Measurements from ENCODE around the gene HIVEP3. TPM values are rescaled to one million over a fixed set of nuclear protein-coding genes. Genes with fewer than 3 reads are reported as not detected.

The HIVEP3 gene
- total RNA-seq, 1 donor from 2014 or later: 5.8 TPM

DNA sequence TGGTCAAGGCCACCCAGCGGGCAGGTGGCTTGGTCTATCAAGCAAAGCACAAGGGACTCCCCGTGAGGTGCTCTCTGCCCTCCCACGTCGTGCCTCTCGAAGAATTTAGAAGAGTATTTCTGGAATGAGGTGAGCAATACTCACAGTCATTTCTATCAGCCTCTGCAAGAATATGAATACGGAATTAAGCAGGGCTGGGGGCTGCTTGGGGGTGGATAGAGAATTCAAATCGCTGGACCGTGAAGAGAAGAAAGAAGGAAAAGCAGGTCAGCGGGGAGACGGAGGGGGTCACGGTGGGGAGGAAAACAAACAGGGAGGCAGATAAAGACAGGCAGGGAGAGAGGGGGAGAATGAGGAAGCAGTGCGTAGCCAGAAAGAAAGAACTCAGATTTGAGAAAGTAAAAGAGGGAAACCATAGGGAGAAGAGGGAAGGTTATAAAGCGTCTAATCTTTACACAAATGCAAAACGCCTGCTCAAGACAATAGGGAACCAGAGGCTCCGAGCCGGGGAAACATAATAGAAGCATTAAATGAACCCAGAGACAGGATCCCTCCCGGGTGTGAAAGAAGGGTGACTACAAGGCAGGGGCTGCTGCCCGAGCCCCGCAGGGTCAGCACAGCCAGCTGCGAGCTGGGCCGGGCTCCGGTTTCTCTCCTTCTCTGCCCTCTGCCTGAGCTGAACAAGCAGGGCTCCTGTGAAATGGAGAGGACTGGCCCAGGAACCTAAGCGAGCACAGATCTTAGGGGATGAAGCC lies 432.2 kb downstream of the HIVEP3 start:
- Histone ChIP-seq H3K36me3 (ENCODE audit: control insufficient read depth, insufficient read depth, low read length) (no peaks in the 10 kb centered on the region), H3K27me3 (ENCODE audit: control insufficient read depth, insufficient read depth, low read length) (no peaks in the 10 kb centered on the region), H3K4me3 (ENCODE audit: low read depth, low read length) (no peak overlapping the region)
- DNase-seq (ENCODE audit: low read depth): peak; percentile 86
- TF ChIP-seq, protein P1, sequence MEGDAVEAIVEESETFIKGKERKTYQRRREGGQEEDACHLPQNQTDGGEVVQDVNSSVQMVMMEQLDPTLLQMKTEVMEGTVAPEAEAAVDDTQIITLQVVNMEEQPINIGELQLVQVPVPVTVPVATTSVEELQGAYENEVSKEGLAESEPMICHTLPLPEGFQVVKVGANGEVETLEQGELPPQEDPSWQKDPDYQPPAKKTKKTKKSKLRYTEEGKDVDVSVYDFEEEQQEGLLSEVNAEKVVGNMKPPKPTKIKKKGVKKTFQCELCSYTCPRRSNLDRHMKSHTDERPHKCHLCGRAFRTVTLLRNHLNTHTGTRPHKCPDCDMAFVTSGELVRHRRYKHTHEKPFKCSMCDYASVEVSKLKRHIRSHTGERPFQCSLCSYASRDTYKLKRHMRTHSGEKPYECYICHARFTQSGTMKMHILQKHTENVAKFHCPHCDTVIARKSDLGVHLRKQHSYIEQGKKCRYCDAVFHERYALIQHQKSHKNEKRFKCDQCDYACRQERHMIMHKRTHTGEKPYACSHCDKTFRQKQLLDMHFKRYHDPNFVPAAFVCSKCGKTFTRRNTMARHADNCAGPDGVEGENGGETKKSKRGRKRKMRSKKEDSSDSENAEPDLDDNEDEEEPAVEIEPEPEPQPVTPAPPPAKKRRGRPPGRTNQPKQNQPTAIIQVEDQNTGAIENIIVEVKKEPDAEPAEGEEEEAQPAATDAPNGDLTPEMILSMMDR (IDR thresholded peaks at IDR 0.05; ENCODE audit: insufficient read depth, low read length, poor library complexity, severe bottlenecking): no peak

DNA sequence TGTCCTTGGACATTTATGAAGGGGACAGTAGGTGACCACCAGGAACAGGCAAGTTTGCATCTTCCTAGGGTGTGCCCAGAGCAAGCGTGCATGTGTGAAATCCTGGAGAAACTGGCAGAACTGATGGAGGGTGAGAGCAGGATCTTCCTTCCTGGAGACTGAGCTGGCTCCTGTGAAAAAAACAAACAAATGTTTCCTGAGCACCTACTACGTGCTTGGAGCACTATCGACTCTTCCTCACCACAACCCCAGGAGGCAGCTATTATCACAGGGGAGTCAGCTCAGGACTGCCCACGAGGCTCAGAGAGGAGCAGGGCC lies 432.7 kb downstream of the HIVEP3 start:
- no peak overlapping the region for H3K4me3 ChIP-seq (ENCODE audit: low read depth, low read length)
- TF ChIP-seq, protein P1 (IDR thresholded peaks at IDR 0.05; ENCODE audit: insufficient read depth, low read length, poor library complexity, severe bottlenecking): no peak
- H3K27me3 ChIP-seq (ENCODE audit: control insufficient read depth, insufficient read depth, low read length): no peaks in the 10 kb centered on the region
- DNase-seq (ENCODE audit: low read depth): no peak
- no peaks in the 10 kb centered on the region for H3K36me3 ChIP-seq (ENCODE audit: control insufficient read depth, insufficient read depth, low read length)

DNA sequence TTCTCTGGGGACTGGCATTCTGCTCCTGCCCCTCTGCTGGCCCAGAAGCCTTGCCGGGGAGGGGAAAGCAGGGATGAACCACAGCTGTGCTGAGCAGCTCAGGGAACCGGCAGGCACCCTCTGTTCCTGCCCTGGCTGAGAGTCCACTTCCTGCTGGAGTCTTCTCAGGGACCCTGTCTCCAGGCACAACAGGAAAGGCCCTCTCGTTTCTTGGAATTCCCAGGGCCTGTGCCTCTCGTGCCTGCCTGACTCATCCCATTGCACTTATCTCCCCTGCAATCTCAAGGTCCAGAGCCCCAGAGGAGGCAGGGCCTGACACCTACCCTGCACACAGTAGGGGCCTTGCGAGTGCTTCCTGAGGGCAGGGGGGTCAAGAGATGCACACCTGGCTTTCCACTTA lies 433.1 kb downstream of the HIVEP3 start:
- Histone ChIP-seq H3K36me3 (ENCODE audit: control insufficient read depth, insufficient read depth, low read length) (no peaks in the 10 kb centered on the region), H3K27me3 (ENCODE audit: control insufficient read depth, insufficient read depth, low read length) (no peaks in the 10 kb centered on the region), H3K4me3 (ENCODE audit: low read depth, low read length) (no peak overlapping the region)
- TF ChIP-seq, protein P1 (IDR thresholded peaks at IDR 0.05; ENCODE audit: insufficient read depth, low read length, poor library complexity, severe bottlenecking): no peak
- DNase-seq (ENCODE audit: low read depth): no peak

DNA sequence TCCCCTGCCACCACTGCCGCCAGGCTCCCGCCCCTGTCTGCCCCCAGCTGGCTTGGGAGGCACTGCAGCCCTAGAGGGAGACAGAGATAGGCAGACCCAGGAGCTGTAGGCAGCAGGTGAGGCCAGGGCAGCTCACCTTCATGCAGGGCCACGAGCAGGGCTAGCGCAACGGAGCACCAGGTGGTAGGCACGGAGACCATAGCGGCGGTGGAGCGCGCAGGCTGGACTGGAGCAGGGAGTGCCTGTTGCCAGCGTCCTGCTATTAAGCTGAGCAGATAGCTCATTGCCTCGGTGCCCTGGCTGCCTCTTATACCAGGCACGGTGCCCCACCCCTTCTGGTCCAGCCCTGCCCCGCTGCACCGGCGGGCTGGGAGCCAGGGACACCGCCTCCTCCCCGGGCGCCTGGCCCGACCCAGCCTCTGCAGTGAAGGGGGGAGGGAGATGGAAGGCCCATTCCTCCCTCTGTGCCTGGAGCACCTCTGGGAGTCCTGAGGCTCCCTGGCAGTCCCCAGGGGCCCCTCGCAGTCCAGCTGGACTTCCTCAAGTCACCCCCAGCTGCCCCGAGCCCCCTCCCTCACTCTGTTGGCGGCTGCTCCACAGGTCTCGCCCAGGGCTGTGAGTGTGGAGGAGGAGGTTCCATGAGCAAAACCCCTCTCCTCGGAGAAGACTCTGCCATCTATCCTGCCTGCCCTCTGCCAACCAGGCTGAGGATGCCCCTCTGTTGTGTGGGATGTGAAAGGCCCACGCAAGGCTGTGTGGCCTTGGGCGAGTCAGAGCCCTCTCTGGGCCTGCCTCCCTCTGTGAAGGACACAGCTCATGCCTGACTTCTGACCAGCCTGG lies 434.1 kb downstream of the HIVEP3 start, which contains the start of gene EDN2:
EDN2 (minus strand) TSS at position 282 of the 840 bp plus-strand sequence; CDS start at position 200, 82 bp downstream.
- no peaks in the 10 kb centered on the region for H3K27me3 ChIP-seq (ENCODE audit: control insufficient read depth, insufficient read depth, low read length)
- peak within 1 kb of the TSS; percentile 22 for H3K4me3 ChIP-seq (ENCODE audit: low read depth, low read length)
- no peaks in the 10 kb centered on the region for H3K36me3 ChIP-seq (ENCODE audit: control insufficient read depth, insufficient read depth, low read length)
- TF ChIP-seq, protein P1 (IDR thresholded peaks at IDR 0.05; ENCODE audit: insufficient read depth, low read length, poor library complexity, severe bottlenecking): peak; percentile 68
- DNase-seq (ENCODE audit: low read depth): no peak

DNA sequence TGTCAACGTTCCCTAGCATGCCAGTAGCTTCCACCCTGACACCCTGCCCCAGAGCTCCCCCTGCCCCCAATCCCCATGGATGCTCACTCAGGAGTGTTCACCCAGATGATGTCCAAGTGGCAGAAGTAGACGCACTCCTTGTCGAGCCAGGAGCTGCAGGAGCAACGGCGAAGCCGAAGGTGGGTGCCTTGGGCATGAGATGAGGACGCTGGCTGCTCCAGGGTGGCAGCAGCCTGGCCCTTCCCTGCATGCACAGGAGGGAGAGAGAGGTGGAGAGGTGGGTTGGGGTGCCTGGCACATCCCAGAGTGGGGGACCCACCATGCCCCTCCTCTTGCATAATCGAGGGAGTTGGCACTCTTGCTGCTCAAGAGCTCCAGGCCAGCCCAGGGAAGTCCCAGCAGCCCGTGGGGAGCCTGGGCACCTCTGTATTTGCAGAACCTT lies 434.7 kb downstream of the HIVEP3 start:
- peak overlapping the region; percentile 22 for H3K4me3 ChIP-seq (ENCODE audit: low read depth, low read length)
- TF ChIP-seq, protein P1 (IDR thresholded peaks at IDR 0.05; ENCODE audit: insufficient read depth, low read length, poor library complexity, severe bottlenecking): no peak

More for the DNA sequence above, 434.7 kb downstream of the HIVEP3 start:
- DNase-seq (ENCODE audit: low read depth): no peak
- Histone ChIP-seq H3K27me3 (ENCODE audit: control insufficient read depth, insufficient read depth, low read length) (no peaks in the 10 kb centered on the region), H3K36me3 (ENCODE audit: control insufficient read depth, insufficient read depth, low read length) (no peaks in the 10 kb centered on the region)
